ENCODE data around the gene IGSF6.
"Not testable (repeated sequence)": the region's sequence is repeated elsewhere in the genome, so short reads cannot be mapped to it uniquely, and the experiment has no call there.

The IGSF6 gene

DNA sequence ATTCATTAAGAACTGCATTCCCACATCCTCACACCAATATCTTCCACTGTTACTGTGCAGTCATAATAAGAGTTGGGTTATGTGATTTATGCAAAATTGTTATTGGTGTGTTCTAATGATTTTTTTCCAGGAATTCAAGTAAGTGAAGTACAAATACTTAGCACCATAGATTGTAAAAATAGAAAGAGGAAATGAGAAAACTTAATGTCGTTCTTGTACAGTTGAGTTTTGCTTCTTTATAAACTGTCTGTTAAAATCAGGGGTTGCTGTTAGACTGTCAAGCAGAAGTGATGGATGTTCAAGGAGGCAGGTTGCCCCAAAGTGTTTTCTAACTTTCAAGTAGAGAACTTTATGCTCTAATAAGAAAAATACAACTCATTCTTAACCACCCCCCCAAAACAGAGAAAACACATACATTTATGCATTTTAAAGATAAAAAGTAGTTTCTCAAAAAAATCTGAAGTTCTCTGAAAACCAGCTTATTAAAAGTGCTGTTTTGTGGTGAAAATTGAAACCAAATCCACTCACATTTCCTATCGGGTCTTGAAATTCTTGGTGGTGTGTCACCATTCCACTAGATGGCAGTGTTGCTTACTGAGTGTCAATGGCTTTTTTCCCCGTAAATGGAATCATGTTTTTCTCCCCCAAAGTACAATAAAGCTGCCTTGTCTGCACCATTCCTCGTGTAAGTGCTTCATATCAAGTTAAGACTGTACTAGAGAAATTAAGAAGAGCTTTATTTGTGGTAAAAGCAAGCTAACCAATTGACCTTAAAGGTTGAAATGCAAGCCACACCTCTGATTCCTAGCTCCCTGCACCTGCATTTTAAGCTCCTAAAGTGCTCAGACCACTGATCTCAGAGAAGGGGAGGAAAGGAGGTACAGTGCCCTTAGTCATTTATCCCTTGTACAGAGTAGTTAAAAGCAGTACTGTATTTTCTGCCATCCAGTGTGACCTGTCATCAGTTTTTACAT is 4.7 kb upstream of the IGSF6 start:
- POLR2A ChIA-PET = no interaction called here
- no peak for TF ChIP-seq TARDBP (IDR thresholded peaks at IDR 0.05)
- TF ChIP-seq BHLHE40 (IDR thresholded peaks at IDR 0.05; ENCODE audit: borderline replicate concordance) = no peak
- TF ChIP-seq, protein P1, sequence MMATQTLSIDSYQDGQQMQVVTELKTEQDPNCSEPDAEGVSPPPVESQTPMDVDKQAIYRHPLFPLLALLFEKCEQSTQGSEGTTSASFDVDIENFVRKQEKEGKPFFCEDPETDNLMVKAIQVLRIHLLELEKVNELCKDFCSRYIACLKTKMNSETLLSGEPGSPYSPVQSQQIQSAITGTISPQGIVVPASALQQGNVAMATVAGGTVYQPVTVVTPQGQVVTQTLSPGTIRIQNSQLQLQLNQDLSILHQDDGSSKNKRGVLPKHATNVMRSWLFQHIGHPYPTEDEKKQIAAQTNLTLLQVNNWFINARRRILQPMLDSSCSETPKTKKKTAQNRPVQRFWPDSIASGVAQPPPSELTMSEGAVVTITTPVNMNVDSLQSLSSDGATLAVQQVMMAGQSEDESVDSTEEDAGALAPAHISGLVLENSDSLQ (IDR thresholded peaks at IDR 0.05) = no peak
- peak; percentile 63 for DNase-seq (ENCODE audit: extremely low spot score)
- CTCF ChIA-PET = interaction anchor here (0.6 to 1.3 kb wide), 15 partner anchors 9 to 352 kb away, joined by 3 to 11 read pairs (median 4); no protein-coding TSS in a partner anchor

DNA sequence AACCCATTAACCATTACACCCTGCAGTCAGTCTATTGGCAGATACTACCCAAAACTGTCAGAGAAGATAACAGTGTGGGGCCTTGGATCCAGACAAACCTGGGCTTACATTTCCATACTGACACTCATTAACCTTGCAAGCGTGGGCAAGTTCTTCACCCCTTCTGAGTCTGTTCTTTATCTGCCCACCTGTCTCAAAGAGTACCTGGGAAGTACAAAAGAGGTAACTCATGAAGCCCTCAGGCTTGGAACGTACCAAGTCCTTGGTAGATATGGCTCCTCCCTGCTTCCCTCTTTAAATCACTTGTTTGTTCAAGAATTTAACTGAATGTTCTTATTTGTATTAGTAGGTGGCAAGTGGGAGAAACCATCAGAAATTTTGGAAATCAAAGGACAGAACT is 2.5 kb upstream of the IGSF6 start:
- POLR2A ChIA-PET = no interaction called here
- CTCF ChIA-PET = interaction anchor here (0.6 kb wide), 1 partner anchor 70 kb away, joined by 5 read pairs; no protein-coding TSS in a partner anchor
- no peak for TF ChIP-seq NFRKB (IDR thresholded peaks at IDR 0.05)
- no peak for TF ChIP-seq FOXA1 (IDR thresholded peaks at IDR 0.05)
- TF ChIP-seq FOXM1 (IDR thresholded peaks at IDR 0.05; ENCODE audit: borderline replicate concordance) = no peak
- TF ChIP-seq BHLHE40 (IDR thresholded peaks at IDR 0.05; ENCODE audit: borderline replicate concordance) = no peak
- TF ChIP-seq L3MBTL2 (conservative IDR thresholded peaks at IDR 0.05) = no peak
- no peak for TF ChIP-seq TARDBP (IDR thresholded peaks at IDR 0.05)
- TF ChIP-seq LEF1 (IDR thresholded peaks at IDR 0.05; ENCODE audit: borderline replicate concordance) = no peak
- no peak for DNase-seq (ENCODE audit: extremely low spot score)

DNA sequence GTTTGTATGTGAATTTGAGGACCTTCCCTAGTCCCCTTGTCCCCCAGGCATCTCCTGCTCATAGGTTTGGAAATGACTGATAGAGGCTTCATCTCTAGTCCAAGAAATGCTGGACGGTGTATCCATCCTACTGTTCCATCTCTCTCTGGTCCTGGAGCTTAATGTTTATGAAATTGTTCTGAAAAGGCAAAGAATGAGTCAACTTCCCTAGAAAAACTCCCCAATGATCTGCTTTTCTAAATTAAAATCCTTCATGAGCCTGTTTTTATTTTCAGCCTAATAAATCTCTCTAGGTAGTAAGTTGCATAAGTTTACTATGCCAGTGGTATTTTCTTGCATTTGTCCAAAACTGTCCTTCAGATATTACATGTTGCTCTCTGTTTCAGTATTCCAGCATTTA is 2.1 kb upstream of the IGSF6 start:
- DNase-seq (ENCODE audit: extremely low spot score) = no peak
- ChIA-PET POLR2A (no interaction called here), CTCF (no interaction called here)
- TF ChIP-seq BHLHE40 (IDR thresholded peaks at IDR 0.05; ENCODE audit: borderline replicate concordance) = no peak
- TF ChIP-seq TARDBP (IDR thresholded peaks at IDR 0.05) = no peak
- TF ChIP-seq SUZ12 (IDR thresholded peaks at IDR 0.05) = no peak
- TF ChIP-seq FOXM1 (IDR thresholded peaks at IDR 0.05; ENCODE audit: borderline replicate concordance) = no peak
- no peak for TF ChIP-seq ZNF384 (IDR thresholded peaks at IDR 0.05)
- no peak for TF ChIP-seq L3MBTL2 (conservative IDR thresholded peaks at IDR 0.05)
- TF ChIP-seq FOXK2 (IDR thresholded peaks at IDR 0.05) = no peak
- no peak for TF ChIP-seq ARNT (IDR thresholded peaks at IDR 0.05)
- TF ChIP-seq SP1 (IDR thresholded peaks at IDR 0.05) = no peak
- TF ChIP-seq CTBP1 (IDR thresholded peaks at IDR 0.05; ENCODE audit: borderline replicate concordance) = no peak
- no peak for TF ChIP-seq NFRKB (IDR thresholded peaks at IDR 0.05)
- TF ChIP-seq LEF1 (IDR thresholded peaks at IDR 0.05; ENCODE audit: borderline replicate concordance) = no peak
- no peak for TF ChIP-seq ELF4 (IDR thresholded peaks at IDR 0.05)
- TF ChIP-seq HDGF (IDR thresholded peaks at IDR 0.05; ENCODE audit: borderline replicate concordance) = no peak

GRCh38 chr16:21653571-21653970 is 1.2 kb upstream of the IGSF6 start:
- CTCF ChIA-PET = no interaction called here
- TF ChIP-seq L3MBTL2 (conservative IDR thresholded peaks at IDR 0.05) (no peak), FOXA1 (IDR thresholded peaks at IDR 0.05) (no peak), SUZ12 (IDR thresholded peaks at IDR 0.05) (no peak), FOXM1 (IDR thresholded peaks at IDR 0.05; ENCODE audit: borderline replicate concordance) (no peak), ZNF384 (IDR thresholded peaks at IDR 0.05) (no peak), NFRKB (IDR thresholded peaks at IDR 0.05) (no peak), CTBP1 (IDR thresholded peaks at IDR 0.05; ENCODE audit: borderline replicate concordance) (no peak), ELF4 (IDR thresholded peaks at IDR 0.05) (no peak), TARDBP (IDR thresholded peaks at IDR 0.05) (no peak), HDGF (IDR thresholded peaks at IDR 0.05; ENCODE audit: borderline replicate concordance) (no peak), LEF1 (IDR thresholded peaks at IDR 0.05; ENCODE audit: borderline replicate concordance) (no peak)
- TF ChIP-seq, protein P1 (IDR thresholded peaks at IDR 0.05) = no peak
- POLR2A ChIA-PET = no interaction called here

DNA sequence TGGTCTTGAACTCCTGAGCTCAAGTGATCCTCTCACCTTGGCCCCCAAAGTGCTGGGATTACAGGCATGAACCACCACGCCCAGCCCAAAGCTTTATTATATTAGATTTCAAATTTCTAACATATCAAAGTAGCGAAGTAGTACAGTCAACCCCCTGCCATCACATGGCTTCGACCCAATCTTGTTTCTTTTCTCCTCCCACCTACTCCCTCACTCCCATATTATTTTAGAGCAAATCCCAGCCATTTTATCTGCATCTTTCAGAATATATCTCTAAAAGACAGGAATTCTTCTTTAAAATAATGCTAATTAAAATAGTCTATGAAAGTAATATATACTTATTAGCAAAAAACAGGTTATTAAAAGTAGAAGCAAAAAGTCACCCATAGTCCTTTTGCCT is 893 bp downstream of the IGSF6 start:
- DNase-seq (ENCODE audit: extremely low spot score) = no peak
- TF ChIP-seq BHLHE40 (IDR thresholded peaks at IDR 0.05; ENCODE audit: borderline replicate concordance) (no peak), HDGF (IDR thresholded peaks at IDR 0.05; ENCODE audit: borderline replicate concordance) (no peak), FOXK2 (IDR thresholded peaks at IDR 0.05) (no peak), SUZ12 (IDR thresholded peaks at IDR 0.05) (no peak), ARNT (IDR thresholded peaks at IDR 0.05) (no peak), NFRKB (IDR thresholded peaks at IDR 0.05) (no peak)
- POLR2A ChIA-PET = no interaction called here
- CTCF ChIA-PET = no interaction called here

More at GRCh38 chr16:21653571-21653970, 1.2 kb upstream of the IGSF6 start:
- DNase-seq (ENCODE audit: extremely low spot score) = no peak

- no peak for TF ChIP-seq HDGF (IDR thresholded peaks at IDR 0.05; ENCODE audit: borderline replicate concordance)
- TF ChIP-seq L3MBTL2 (conservative IDR thresholded peaks at IDR 0.05) = no peak
- TF ChIP-seq FOXA1 (IDR thresholded peaks at IDR 0.05) = no peak
- no peak for TF ChIP-seq ELF4 (IDR thresholded peaks at IDR 0.05)
- TF ChIP-seq FOXM1 (IDR thresholded peaks at IDR 0.05; ENCODE audit: borderline replicate concordance) = no peak
- no peak for TF ChIP-seq ARNT (IDR thresholded peaks at IDR 0.05)
- TF ChIP-seq BHLHE40 (IDR thresholded peaks at IDR 0.05; ENCODE audit: borderline replicate concordance) = no peak
- no peak for TF ChIP-seq NFRKB (IDR thresholded peaks at IDR 0.05)
- TF ChIP-seq FOXK2 (IDR thresholded peaks at IDR 0.05) = no peak
- no peak for TF ChIP-seq SP1 (IDR thresholded peaks at IDR 0.05)
- TF ChIP-seq LEF1 (IDR thresholded peaks at IDR 0.05; ENCODE audit: borderline replicate concordance) = no peak
- no peak for TF ChIP-seq ZNF384 (IDR thresholded peaks at IDR 0.05)
Observed at GRCh38 chr16:21650521-21650920, 1.9 kb downstream of the IGSF6 start.

GRCh38 chr16:21649826-21650406 is 2.5 kb downstream of the IGSF6 start:
- CTCF ChIA-PET, POLR2A ChIA-PET: not testable (repeated sequence)

More at GRCh38 chr16:21650521-21650920, 1.9 kb downstream of the IGSF6 start:
- no peak for DNase-seq (ENCODE audit: extremely low spot score)
- ChIA-PET POLR2A (no interaction called here), CTCF (no interaction called here)

More at GRCh38 chr16:21649826-21650406, 2.5 kb downstream of the IGSF6 start:
- DNase-seq (ENCODE audit: extremely low spot score) = not testable (repeated sequence)

Measured in HEK293T (cell line).